Ramos (cell line): ENCODE data around the gene QSOX2.

ENCODE experiments used
- in situ Hi-C: fragments of 300-500 bp; cut with MboI; formaldehyde crosslinking; loops from one replicate; pipeline ENCODE4 v1.14.3; 2022; ENCODE audit warnings: low sequenced_read_pairs; ENCODE audit not compliant: unreplicated experiment

Gene QSOX2

GRCh38 chr9:136157477-136158265, 87.9 kb downstream of the QSOX2 start:
- in situ Hi-C loops: no loop called here
